H9 (cell line): ENCODE measurements around the gene CWC27. TPM values are rescaled to one million over a fixed set of nuclear protein-coding genes. Genes with fewer than 3 reads are reported as not detected.

Source experiments
- DNase-seq: peaks from one replicate; pipeline ENCODE4 v3.0.0-alpha.2; 2017
- H2AFZ ChIP-seq: one replicate; pipeline ENCODE4 v1.6.1; 2013; ENCODE audit warnings: mild to moderate bottlenecking, low read length, control low read depth, moderate library complexity
- H2AK5ac ChIP-seq: 2 replicates; pipeline ENCODE4 v1.6.1; 2013; ENCODE audit warnings: low read length, control low read depth, mixed read lengths; ENCODE audit not compliant: insufficient read length
- H2BK120ac ChIP-seq: one replicate; pipeline ENCODE4 v1.6.1; 2013; ENCODE audit warnings: low read depth, mild to moderate bottlenecking, low read length, control low read depth, inconsistent platforms; ENCODE audit not compliant: poor library complexity, severe bottlenecking
- H2BK12ac ChIP-seq: 2 replicates; pipeline ENCODE4 v1.6.1; 2013; ENCODE audit warnings: low read length, control low read depth, mixed read lengths, low read depth; ENCODE audit not compliant: insufficient read length
- H2BK15ac ChIP-seq: 2 replicates; pipeline ENCODE4 v1.6.1; 2013; ENCODE audit warnings: low read depth, low read length, control low read depth
- H2BK20ac ChIP-seq: one replicate; pipeline ENCODE4 v1.6.1; 2013; ENCODE audit warnings: low read depth, mild to moderate bottlenecking, low read length, control low read depth, inconsistent platforms; ENCODE audit not compliant: poor library complexity, severe bottlenecking
- H2BK5ac ChIP-seq: 2 replicates; pipeline ENCODE4 v1.6.1; 2013; ENCODE audit warnings: low read length, control low read depth, mixed read lengths; ENCODE audit not compliant: insufficient read length
- H3K14ac ChIP-seq: 2 replicates; pipeline ENCODE4 v1.6.1; 2013; ENCODE audit warnings: low read length, control low read depth; ENCODE audit not compliant: insufficient read depth
- H3K18ac ChIP-seq: 2 replicates; pipeline ENCODE4 v1.6.1; 2013; ENCODE audit warnings: low read depth, mild to moderate bottlenecking, mixed read lengths, low read length, control low read depth; ENCODE audit not compliant: insufficient read length
- H3K23ac ChIP-seq: 2 replicates; pipeline ENCODE4 v1.6.1; 2013; ENCODE audit warnings: low read length, control low read depth, mixed read lengths, low read depth; ENCODE audit not compliant: insufficient read length
- H3K23me2 ChIP-seq: 2 replicates; pipeline ENCODE4 v1.6.1; 2013; ENCODE audit warnings: low read depth, mild to moderate bottlenecking, mixed read lengths, low read length, control low read depth; ENCODE audit not compliant: insufficient read length, poor library complexity, severe bottlenecking
- H3K27ac ChIP-seq: 2 replicates; pipeline ENCODE4 v1.5.1; 2013; ENCODE audit warnings: low read length, control low read depth, mixed read lengths, low read depth; ENCODE audit not compliant: insufficient read length
- H3K27me3 ChIP-seq: 2 replicates; pipeline ENCODE4 v1.6.1; 2013; ENCODE audit warnings: low read length, control low read depth, inconsistent platforms; ENCODE audit not compliant: insufficient read depth
- H3K4ac ChIP-seq: 2 replicates; pipeline ENCODE4 v1.6.1; 2013; ENCODE audit warnings: low read depth, mild to moderate bottlenecking, control low read depth, inconsistent platforms, low read length, moderate library complexity
- H3K4me1 ChIP-seq: 2 replicates; pipeline ENCODE4 v1.6.1; 2013; ENCODE audit warnings: low read length, control low read depth, inconsistent platforms; ENCODE audit not compliant: insufficient read depth
- H3K4me2 ChIP-seq: 2 replicates; pipeline ENCODE4 v1.6.1; 2013; ENCODE audit warnings: low read length, control low read depth, mixed read lengths; ENCODE audit not compliant: insufficient read length, insufficient read depth
- H3K56ac ChIP-seq: 2 replicates; pipeline ENCODE4 v1.6.1; 2013; ENCODE audit warnings: low read depth, mild to moderate bottlenecking, mixed read lengths, low read length, control low read depth; ENCODE audit not compliant: insufficient read length
- H3K79me1 ChIP-seq: 2 replicates; pipeline ENCODE4 v1.6.1; 2013; ENCODE audit warnings: low read depth, mild to moderate bottlenecking, moderate library complexity, low read length, control low read depth, inconsistent platforms; ENCODE audit not compliant: insufficient read depth, poor library complexity, severe bottlenecking
- H3K79me2 ChIP-seq: 2 replicates; pipeline ENCODE4 v1.6.1; 2013; ENCODE audit warnings: low read length, control low read depth, inconsistent platforms; ENCODE audit not compliant: insufficient read depth
- H3K9ac ChIP-seq: 2 replicates; pipeline ENCODE4 v1.6.1; 2013; ENCODE audit warnings: low read length, control low read depth, mixed read lengths; ENCODE audit not compliant: insufficient read length; ENCODE audit errors: extremely low read depth
- H3K9me3 ChIP-seq: one replicate; pipeline ENCODE4 v1.6.1; 2013; ENCODE audit warnings: low read depth, low read length, inconsistent platforms; ENCODE audit not compliant: control insufficient read depth
- H3T11ph ChIP-seq: one replicate; pipeline ENCODE4 v1.6.1; 2013; ENCODE audit warnings: mild to moderate bottlenecking, low read length, control low read depth, inconsistent platforms
- H4K20me1 ChIP-seq: one replicate; pipeline ENCODE4 v1.6.1; 2013; ENCODE audit not compliant: control insufficient read depth, insufficient read length, insufficient read depth
- H4K5ac ChIP-seq: 2 replicates; pipeline ENCODE4 v1.6.1; 2013; ENCODE audit warnings: low read depth, mild to moderate bottlenecking, mixed read lengths, low read length, control low read depth; ENCODE audit not compliant: insufficient read length
- H4K8ac ChIP-seq: replicated peaks from 2 replicates; pipeline ENCODE4 v1.6.1; 2013; ENCODE audit warnings: low read length, control low read depth, mixed read lengths, low read depth; ENCODE audit not compliant: insufficient read length
- H4K91ac ChIP-seq: 2 replicates; pipeline ENCODE4 v1.6.1; 2013; ENCODE audit warnings: low read depth, mild to moderate bottlenecking, moderate library complexity, mixed read lengths, low read length, control low read depth; ENCODE audit not compliant: insufficient read length
- H3K27ac Mint-ChIP-seq, 3 experiments: 2 replicates in 2 of 3; 3 replicates in 1 of 3; pipeline ENCODE4 v1.8.0; 2020 to 2021; ENCODE audit warnings: mixed read lengths in 3 of 3, mild to moderate bottlenecking in 1 of 3, moderate library complexity in 1 of 3
- H3K27me3 Mint-ChIP-seq: 2 replicates; pipeline ENCODE4 v1.8.0; 2021; ENCODE audit warnings: low read depth, mild to moderate bottlenecking, moderate library complexity, mixed read lengths
- H3K36me3 Mint-ChIP-seq, 3 experiments: 2 replicates in 2 of 3; 3 replicates in 1 of 3; pipeline ENCODE4 v1.8.0; 2020 to 2021; ENCODE audit warnings: low read depth in 3 of 3, mixed read lengths in 3 of 3; ENCODE audit not compliant: insufficient read depth in 1 of 3
- H3K4me1 Mint-ChIP-seq, 2 experiments: 2 replicates each; pipeline ENCODE4 v1.8.0; 2020; ENCODE audit warnings: mixed read lengths in 2 of 2
- H3K4me3 Mint-ChIP-seq, 2 experiments: 2 replicates in 1 of 2; 3 replicates in 1 of 2; pipeline ENCODE4 v1.8.0; 2020 to 2021; ENCODE audit warnings: mild to moderate bottlenecking in 2 of 2, mixed read lengths in 2 of 2, moderate library complexity in 1 of 2
- H3K9me3 Mint-ChIP-seq, 2 experiments: 2 replicates in 1 of 2; 3 replicates in 1 of 2; pipeline ENCODE4 v1.8.0; 2020; ENCODE audit warnings: mild to moderate bottlenecking in 2 of 2, mixed read lengths in 2 of 2, moderate library complexity in 1 of 2
- WGBS: extraction: QIAGEN DNeasy Blood & Tissue Kit; methylation state at CpG from one replicate; pipeline ENCODE4 v1.1.7; 2013; ENCODE audit warnings: missing lambda C conversion rate, low lambda C conversion rate, mixed read lengths; ENCODE audit not compliant: insufficient read length; ENCODE audit errors: extremely low coverage; 5-methylcytosine and 5-hydroxymethylcytosine counted together
- total RNA-seq: library from RNA; stranded (reverse); gene quantifications from 2 replicates; pipeline ENCODE4 v1.2.1, GENCODE V29; 2021
- TF ChIP-seq, protein P1 (sequence below): fragments of 200-600 bp; sonication (generic); conservative IDR thresholded peaks from 3 replicates; pipeline ENCODE4 v1.8.0; 2021; ENCODE audit warnings: antibody characterized with exemption, mild to moderate bottlenecking

CWC27 gene
- total RNA-seq, 1 experiment from 2014 or later = 41.9 TPM

DNA sequence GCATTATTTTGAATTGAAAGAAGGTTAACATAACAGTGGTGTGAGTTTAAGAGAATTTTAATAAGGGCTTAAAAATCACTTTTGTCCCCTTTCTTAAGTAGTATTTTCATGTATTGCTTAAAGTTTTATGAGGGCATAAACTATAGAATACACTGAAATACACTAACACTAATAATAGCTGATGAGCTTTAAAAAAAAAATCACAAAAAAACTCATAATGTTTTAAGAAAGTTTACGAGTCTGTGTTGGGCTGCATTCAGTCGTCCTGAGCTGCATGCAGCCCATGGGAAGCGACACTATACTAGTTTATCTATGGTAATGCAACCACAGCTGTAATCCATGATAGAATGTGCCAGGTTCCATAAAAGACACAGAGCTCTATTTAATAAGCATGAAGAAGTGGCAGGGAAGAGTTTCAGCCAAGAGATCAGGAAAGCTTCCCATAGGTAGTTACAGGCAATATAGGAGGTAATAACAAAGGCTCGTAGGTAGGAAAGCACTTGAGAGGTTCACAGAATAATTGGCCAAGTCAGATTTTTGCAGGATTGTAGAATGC, 4.7 kb upstream of the CWC27 start:
- no peak overlapping the region for H2AK5ac ChIP-seq
- H3K79me1 ChIP-seq = peaks cover 10% of the 10 kb centered on the region
- H3K4me3 Mint-ChIP-seq = no peak overlapping the region
- no peak overlapping the region for H2AFZ ChIP-seq
- no peak for DNase-seq
- H3K9me3 Mint-ChIP-seq = no peaks in the 10 kb centered on the region
- H3K27me3 ChIP-seq = no peaks in the 10 kb centered on the region
- H3K27ac ChIP-seq = no peak overlapping the region
- H3K27ac Mint-ChIP-seq = no peak overlapping the region; a peak in 1 of 7 replicates
- no peak overlapping the region for H4K8ac ChIP-seq
- H3K4ac ChIP-seq = no peak overlapping the region
- no peaks in the 10 kb centered on the region for H3K27me3 Mint-ChIP-seq
- no peak overlapping the region for H3K9ac ChIP-seq
- H4K5ac ChIP-seq = no peak overlapping the region
- no peak overlapping the region for H2BK12ac ChIP-seq
- no peak overlapping the region for H4K91ac ChIP-seq
- H3K23me2 ChIP-seq = no peaks in the 10 kb centered on the region
- H3K14ac ChIP-seq = no peak overlapping the region
- TF ChIP-seq, protein P1, sequence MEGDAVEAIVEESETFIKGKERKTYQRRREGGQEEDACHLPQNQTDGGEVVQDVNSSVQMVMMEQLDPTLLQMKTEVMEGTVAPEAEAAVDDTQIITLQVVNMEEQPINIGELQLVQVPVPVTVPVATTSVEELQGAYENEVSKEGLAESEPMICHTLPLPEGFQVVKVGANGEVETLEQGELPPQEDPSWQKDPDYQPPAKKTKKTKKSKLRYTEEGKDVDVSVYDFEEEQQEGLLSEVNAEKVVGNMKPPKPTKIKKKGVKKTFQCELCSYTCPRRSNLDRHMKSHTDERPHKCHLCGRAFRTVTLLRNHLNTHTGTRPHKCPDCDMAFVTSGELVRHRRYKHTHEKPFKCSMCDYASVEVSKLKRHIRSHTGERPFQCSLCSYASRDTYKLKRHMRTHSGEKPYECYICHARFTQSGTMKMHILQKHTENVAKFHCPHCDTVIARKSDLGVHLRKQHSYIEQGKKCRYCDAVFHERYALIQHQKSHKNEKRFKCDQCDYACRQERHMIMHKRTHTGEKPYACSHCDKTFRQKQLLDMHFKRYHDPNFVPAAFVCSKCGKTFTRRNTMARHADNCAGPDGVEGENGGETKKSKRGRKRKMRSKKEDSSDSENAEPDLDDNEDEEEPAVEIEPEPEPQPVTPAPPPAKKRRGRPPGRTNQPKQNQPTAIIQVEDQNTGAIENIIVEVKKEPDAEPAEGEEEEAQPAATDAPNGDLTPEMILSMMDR = no peak
- no peak overlapping the region for H3K4me2 ChIP-seq
- H2BK20ac ChIP-seq = no peak overlapping the region
- peaks cover 28 to 37% of the 10 kb centered on the region in 2 experiments for H3K4me1 Mint-ChIP-seq
- peaks cover 14% of the 10 kb centered on the region; the same call in 1 of the 2 replicates for H3K79me2 ChIP-seq
- no CpG with 5 or more reads among the region's 4 CpGs for WGBS
- no peaks in the 10 kb centered on the region for H3K4me1 ChIP-seq
- H3K23ac ChIP-seq = no peak overlapping the region
- H2BK120ac ChIP-seq = no peak overlapping the region
- no peak overlapping the region for H2BK5ac ChIP-seq
- H3K9me3 ChIP-seq = no peaks in the 10 kb centered on the region
- H3K56ac ChIP-seq = no peak overlapping the region
- H4K20me1 ChIP-seq = no peaks in the 10 kb centered on the region
- H3T11ph ChIP-seq = no peak overlapping the region
- H3K18ac ChIP-seq = no peak overlapping the region
- peaks cover 7 to 32% (median 27%) of the 10 kb centered on the region in 3 experiments; a peak in 5 of 7 replicates for H3K36me3 Mint-ChIP-seq
- no peak overlapping the region for H2BK15ac ChIP-seq
